Neural cell (in vitro differentiated cells): ENCODE measurements around the gene PTPRN2. TPM values are rescaled to one million over a fixed set of nuclear protein-coding genes. Genes with fewer than 3 reads are reported as not detected.

Experiments
- H2AFZ ChIP-seq: fragments of 200-600, 300-800 bp; sonication (generic), shearing (Covaris generic); 2 replicates; pipeline ENCODE4 v1.6.0; 2014; ENCODE audit warnings: low read depth, mild to moderate bottlenecking, antibody characterized with exemption, low read length, moderate library complexity
- H3F3A ChIP-seq: fragments of 200-600 bp; shearing (Covaris generic); 2 replicates; pipeline ENCODE4 v1.6.1; 2016; ENCODE audit warnings: mild to moderate bottlenecking, moderate library complexity, mixed read lengths, antibody characterized with exemption, low read length; ENCODE audit not compliant: insufficient read depth, poor library complexity, severe bottlenecking
- H3K27ac ChIP-seq: fragments of 200-600, 300-800 bp; sonication (generic), shearing (Covaris generic); 2 replicates; pipeline ENCODE4 v1.5.1; 2014; ENCODE audit warnings: mild to moderate bottlenecking, low read length, moderate library complexity
- H3K27me3 ChIP-seq: fragments of 300-800, 200-600 bp; sonication (generic), shearing (Covaris generic); 2 replicates; pipeline ENCODE4 v1.6.0; 2014; ENCODE audit warnings: mild to moderate bottlenecking, low read depth, low read length, moderate library complexity; ENCODE audit not compliant: insufficient read depth
- H3K36me3 ChIP-seq: fragments of 300-800, 200-600 bp; sonication (generic), shearing (Covaris generic); 2 replicates; pipeline ENCODE4 v1.5.1; 2014; ENCODE audit warnings: mild to moderate bottlenecking, antibody characterized with exemption, low read length, moderate library complexity; ENCODE audit not compliant: insufficient read depth
- H3K4me2 ChIP-seq: fragments of 300-800, 200-600 bp; sonication (generic), shearing (Covaris generic); 2 replicates; pipeline ENCODE4 v1.6.0; 2014; ENCODE audit warnings: mild to moderate bottlenecking, low read length
- H3K4me3 ChIP-seq: fragments of 300-800, 200-600 bp; sonication (generic), shearing (Covaris generic); 2 replicates; pipeline ENCODE4 v1.5.1; 2014; ENCODE audit warnings: mild to moderate bottlenecking, low read length, moderate library complexity
- H3K79me2 ChIP-seq: fragments of 200-600 bp; shearing (Covaris generic); replicated peaks from 2 replicates; pipeline ENCODE4 v1.6.0; 2014; ENCODE audit warnings: mild to moderate bottlenecking, low read length, moderate library complexity; ENCODE audit not compliant: insufficient read depth
- H3K9ac ChIP-seq: fragments of 300-800, 200-600 bp; sonication (generic), shearing (Covaris generic); 2 replicates; pipeline ENCODE4 v1.6.1; 2016; ENCODE audit warnings: mild to moderate bottlenecking, low read length, mixed read lengths
- H3K9me2 ChIP-seq: fragments of 200-600 bp; shearing (Covaris generic); 2 replicates; pipeline ENCODE4 v1.6.1; 2016; ENCODE audit warnings: mild to moderate bottlenecking, low read length, mixed read lengths; ENCODE audit not compliant: insufficient read depth
- H3K9me3 ChIP-seq: fragments of 200-600, 300-800 bp; sonication (generic), shearing (Covaris generic); 2 replicates; pipeline ENCODE4 v1.6.1; 2016; ENCODE audit warnings: mild to moderate bottlenecking, mixed run types, low read length, moderate library complexity, mixed read lengths
- H4K20me1 ChIP-seq: fragments of 200-600 bp; shearing (Covaris generic); 2 replicates; pipeline ENCODE4 v1.6.1; 2016; ENCODE audit warnings: mild to moderate bottlenecking, mixed run types; ENCODE audit not compliant: insufficient read depth
- CTCF ChIP-seq: fragments of 450-650 bp; IDR thresholded peaks from 2 replicates; pipeline ENCODE4 v1.5.1; 2014; ENCODE audit warnings: antibody characterized with exemption, mild to moderate bottlenecking, moderate library complexity; ENCODE audit not compliant: poor library complexity, severe bottlenecking
- EP300 ChIP-seq: fragments of 450-650 bp; conservative IDR thresholded peaks from 2 replicates; pipeline ENCODE4 v1.6.1; 2014; ENCODE audit warnings: antibody characterized with exemption, mild to moderate bottlenecking, moderate library complexity; ENCODE audit not compliant: poor library complexity, severe bottlenecking
- EZH2 ChIP-seq: fragments of 200-600, 300-800 bp; shearing (Covaris generic), sonication (generic); IDR thresholded peaks from 2 replicates; pipeline ENCODE4 v1.6.1; 2014; ENCODE audit warnings: antibody characterized with exemption, low read length, borderline replicate concordance, mild to moderate bottlenecking; ENCODE audit not compliant: insufficient read depth, poor library complexity, severe bottlenecking
- MXI1 ChIP-seq: fragments of 450-650 bp; conservative IDR thresholded peaks from 2 replicates; pipeline ENCODE4 v1.6.1; 2014; ENCODE audit warnings: antibody characterized with exemption, mild to moderate bottlenecking; ENCODE audit not compliant: poor library complexity, severe bottlenecking
- POLR2AphosphoS5 ChIP-seq: IDR thresholded peaks from 2 replicates; pipeline ENCODE4 v1.6.1; 2012
- RAD21 ChIP-seq: fragments of 450-650 bp; conservative IDR thresholded peaks from 2 replicates; pipeline ENCODE4 v1.6.1; 2014; ENCODE audit warnings: antibody characterized with exemption, mild to moderate bottlenecking, moderate library complexity
- SMC3 ChIP-seq: fragments of 450-650 bp; conservative IDR thresholded peaks from 2 replicates; pipeline ENCODE4 v1.6.1; 2014; ENCODE audit warnings: antibody characterized with exemption, mild to moderate bottlenecking, moderate library complexity; ENCODE audit not compliant: poor library complexity
- TAF1 ChIP-seq: IDR thresholded peaks from 2 replicates; pipeline ENCODE4 v1.6.1; 2012; ENCODE audit warnings: low read depth
- polyA plus RNA-seq: library from polyadenylated mRNA; depleted of rRNA; stranded (reverse); fragments of >200 nt; gene quantifications from 2 replicates; pipeline ENCODE4 v1.2.3, GENCODE V29; 2014
- TF ChIP-seq, protein P1 (sequence below): IDR thresholded peaks from 2 replicates; pipeline ENCODE4 v1.6.1; 2012; ENCODE audit warnings: borderline replicate concordance

The PTPRN2 gene
- polyA plus RNA-seq, 1 donor from 2014 or later: 31.0 TPM

- Histone ChIP-seq H3K4me3 (no peak overlapping the region), H3K79me2 (no peaks in the 10 kb centered on the region), H3F3A (no peaks in the 10 kb centered on the region), H3K36me3 (no peaks in the 10 kb centered on the region), H3K9ac (no peak overlapping the region), H3K4me2 (no peak overlapping the region), H2AFZ (no peak overlapping the region), H3K27me3 (no peaks in the 10 kb centered on the region), H4K20me1 (no peaks in the 10 kb centered on the region), H3K9me2 (no peaks in the 10 kb centered on the region), H3K27ac (no peak overlapping the region), H3K9me3 (no peaks in the 10 kb centered on the region)
- no peak for TF ChIP-seq EZH2
- no peak for TF ChIP-seq POLR2AphosphoS5
- TF ChIP-seq CTCF: no peak
- TF ChIP-seq EP300: no peak
- no peak for TF ChIP-seq MXI1
- TF ChIP-seq SMC3: no peak
- TF ChIP-seq TAF1: no peak
- no peak for TF ChIP-seq RAD21
- TF ChIP-seq, protein P1, sequence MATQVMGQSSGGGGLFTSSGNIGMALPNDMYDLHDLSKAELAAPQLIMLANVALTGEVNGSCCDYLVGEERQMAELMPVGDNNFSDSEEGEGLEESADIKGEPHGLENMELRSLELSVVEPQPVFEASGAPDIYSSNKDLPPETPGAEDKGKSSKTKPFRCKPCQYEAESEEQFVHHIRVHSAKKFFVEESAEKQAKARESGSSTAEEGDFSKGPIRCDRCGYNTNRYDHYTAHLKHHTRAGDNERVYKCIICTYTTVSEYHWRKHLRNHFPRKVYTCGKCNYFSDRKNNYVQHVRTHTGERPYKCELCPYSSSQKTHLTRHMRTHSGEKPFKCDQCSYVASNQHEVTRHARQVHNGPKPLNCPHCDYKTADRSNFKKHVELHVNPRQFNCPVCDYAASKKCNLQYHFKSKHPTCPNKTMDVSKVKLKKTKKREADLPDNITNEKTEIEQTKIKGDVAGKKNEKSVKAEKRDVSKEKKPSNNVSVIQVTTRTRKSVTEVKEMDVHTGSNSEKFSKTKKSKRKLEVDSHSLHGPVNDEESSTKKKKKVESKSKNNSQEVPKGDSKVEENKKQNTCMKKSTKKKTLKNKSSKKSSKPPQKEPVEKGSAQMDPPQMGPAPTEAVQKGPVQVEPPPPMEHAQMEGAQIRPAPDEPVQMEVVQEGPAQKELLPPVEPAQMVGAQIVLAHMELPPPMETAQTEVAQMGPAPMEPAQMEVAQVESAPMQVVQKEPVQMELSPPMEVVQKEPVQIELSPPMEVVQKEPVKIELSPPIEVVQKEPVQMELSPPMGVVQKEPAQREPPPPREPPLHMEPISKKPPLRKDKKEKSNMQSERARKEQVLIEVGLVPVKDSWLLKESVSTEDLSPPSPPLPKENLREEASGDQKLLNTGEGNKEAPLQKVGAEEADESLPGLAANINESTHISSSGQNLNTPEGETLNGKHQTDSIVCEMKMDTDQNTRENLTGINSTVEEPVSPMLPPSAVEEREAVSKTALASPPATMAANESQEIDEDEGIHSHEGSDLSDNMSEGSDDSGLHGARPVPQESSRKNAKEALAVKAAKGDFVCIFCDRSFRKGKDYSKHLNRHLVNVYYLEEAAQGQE: no peak
These were observed 847.3 kb downstream of the PTPRN2 start for GRCh38 chr7:157740251-157740798.

GRCh38 chr7:157739650-157740049 lies 848.0 kb downstream of the PTPRN2 start:
- Histone ChIP-seq H3K4me3 (no peak overlapping the region), H3K9ac (no peak overlapping the region), H2AFZ (no peak overlapping the region), H3K27me3 (no peaks in the 10 kb centered on the region), H3K79me2 (no peaks in the 10 kb centered on the region), H4K20me1 (no peaks in the 10 kb centered on the region), H3K9me2 (no peaks in the 10 kb centered on the region), H3F3A (no peaks in the 10 kb centered on the region), H3K4me2 (no peak overlapping the region), H3K27ac (no peak overlapping the region), H3K9me3 (no peaks in the 10 kb centered on the region), H3K36me3 (no peaks in the 10 kb centered on the region)
- no peak for TF ChIP-seq EP300

DNA sequence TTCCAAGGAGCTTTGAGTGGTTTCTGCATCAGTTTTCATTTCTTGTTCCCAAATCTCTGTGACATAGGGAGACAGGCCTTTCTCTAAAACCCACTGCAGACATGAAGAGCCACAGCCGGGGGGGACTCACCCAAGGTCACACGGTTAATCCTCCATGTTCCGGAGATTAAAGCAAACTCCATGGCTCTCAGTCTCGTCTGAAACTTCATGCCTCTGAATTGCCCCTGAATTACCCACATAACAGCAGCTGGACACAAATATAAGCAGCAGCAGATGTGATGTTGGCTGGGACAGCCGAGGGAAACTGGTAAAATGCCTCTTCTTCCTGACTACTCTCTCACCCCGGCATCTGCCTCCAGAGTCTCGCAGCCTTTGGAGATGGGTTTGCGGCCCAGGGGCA lies 848.6 kb downstream of the PTPRN2 start:
- H3K9me2 ChIP-seq: no peaks in the 10 kb centered on the region

More for the DNA sequence above, 848.6 kb downstream of the PTPRN2 start:
- Histone ChIP-seq H3K4me3 (no peak overlapping the region), H3K27ac (no peak overlapping the region), H3K9me3 (no peaks in the 10 kb centered on the region), H3K36me3 (no peaks in the 10 kb centered on the region), H4K20me1 (no peaks in the 10 kb centered on the region), H3F3A (no peaks in the 10 kb centered on the region), H3K27me3 (no peaks in the 10 kb centered on the region), H2AFZ (no peak overlapping the region), H3K4me2 (no peak overlapping the region), H3K9ac (no peak overlapping the region), H3K79me2 (no peaks in the 10 kb centered on the region)
- no peak for TF ChIP-seq EP300
- no peak for TF ChIP-seq SMC3
- no peak for TF ChIP-seq TAF1
- no peak for TF ChIP-seq MXI1
- no peak for TF ChIP-seq RAD21
